Muscle of back (tissue), 13 donors: ENCODE results near the gene SPANXA2. TPM values are rescaled to one million over a fixed set of nuclear protein-coding genes. Genes with fewer than 3 reads are reported as not detected.
"Not testable (repeated sequence)": the region's sequence is repeated elsewhere in the genome, so short reads cannot be mapped to it uniquely, and the experiment has no call there.

Experiments
- DNase-seq, 3 donors: peaks; one replicate each; pipeline versions ENCODE4 v3.0.0 to v3.0.0-alpha.2; 2013
- long read RNA-seq, 9 donors: transcript quantifications; one replicate each; lab custom pipeline, GENCODE V29; 2026
- polyA plus RNA-seq, 10 donors: library from polyadenylated mRNA; unstranded; fragments of 120-200 nt; gene quantifications; one replicate each; pipeline ENCODE4 v1.2.1, GENCODE V29; 2013; ENCODE audit not compliant: insufficient read length in 10 of 10

Gene SPANXA2
- not detected for polyA plus RNA-seq
- long read RNA-seq, donor 1: 0 reads
- long read RNA-seq, donor 2: 0 reads
- long read RNA-seq, donor 3: 0 reads
- long read RNA-seq, donor 4: 0 reads
- long read RNA-seq, donor 5: 0 reads
- long read RNA-seq, donor 6: 0 reads
- long read RNA-seq, donor 7: 0 reads
- long read RNA-seq, donor 8: 0 reads
- long read RNA-seq, donor 9: 0 reads

DNA sequence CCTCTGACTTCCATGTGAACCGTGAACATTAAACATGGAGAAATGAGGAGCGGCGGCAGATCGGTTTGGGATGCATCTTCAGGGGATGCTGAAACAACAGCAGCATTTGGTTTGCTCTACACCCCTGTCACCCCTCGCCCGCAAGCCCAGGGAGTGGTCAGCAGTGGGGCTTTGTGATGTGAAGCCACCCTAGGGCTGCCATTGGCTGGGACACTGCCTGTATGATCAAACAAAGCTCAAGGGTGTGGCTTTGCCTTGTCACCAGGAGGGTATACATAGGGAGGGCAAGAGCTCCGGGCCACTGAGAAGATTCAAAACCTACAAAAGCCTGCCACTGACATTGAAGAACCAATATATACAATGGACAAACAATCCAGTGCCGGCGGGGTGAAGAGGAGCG lies at the start of gene SPANXA2:
Gene SPANXA2, plus strand, starts transcription at position 301 of the 400 bp plus-strand sequence. Its CDS starts 60 bp downstream, at position 361.
- not testable (repeated sequence) for DNase-seq

- DNase-seq: not testable (repeated sequence)
Observed at GRCh38 chrX:141542551-141542950, 47.0 kb upstream of the SPANXA2 start.

DNA sequence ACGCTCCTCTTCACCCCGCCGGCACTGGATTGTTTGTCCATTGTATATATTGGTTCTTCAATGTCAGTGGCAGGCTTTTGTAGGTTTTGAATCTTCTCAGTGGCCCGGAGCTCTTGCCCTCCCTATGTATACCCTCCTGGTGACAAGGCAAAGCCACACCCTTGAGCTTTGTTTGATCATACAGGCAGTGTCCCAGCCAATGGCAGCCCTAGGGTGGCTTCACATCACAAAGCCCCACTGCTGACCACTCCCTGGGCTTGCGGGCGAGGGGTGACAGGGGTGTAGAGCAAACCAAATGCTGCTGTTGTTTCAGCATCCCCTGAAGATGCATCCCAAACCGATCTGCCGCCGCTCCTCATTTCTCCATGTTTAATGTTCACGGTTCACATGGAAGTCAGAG lies 4.9 kb upstream of the SPANXA2 start, which contains the start of gene SPANXA1:
Gene SPANXA1, minus strand, starts transcription at position 101 of the 400 bp plus-strand sequence. Its CDS starts 60 bp downstream, at position 41.
- not testable (repeated sequence) for DNase-seq

GRCh38 chrX:141609111-141609510 lies 19.6 kb downstream of the SPANXA2 start:
- DNase-seq: no peak

- peak in 2 of 3 donors; percentile 0 to 1 for DNase-seq
Observed at GRCh38 chrX:141619336-141619735, 29.8 kb downstream of the SPANXA2 start.

GRCh38 chrX:141632124-141632523 lies 42.6 kb downstream of the SPANXA2 start:
- DNase-seq: no peak

DNA sequence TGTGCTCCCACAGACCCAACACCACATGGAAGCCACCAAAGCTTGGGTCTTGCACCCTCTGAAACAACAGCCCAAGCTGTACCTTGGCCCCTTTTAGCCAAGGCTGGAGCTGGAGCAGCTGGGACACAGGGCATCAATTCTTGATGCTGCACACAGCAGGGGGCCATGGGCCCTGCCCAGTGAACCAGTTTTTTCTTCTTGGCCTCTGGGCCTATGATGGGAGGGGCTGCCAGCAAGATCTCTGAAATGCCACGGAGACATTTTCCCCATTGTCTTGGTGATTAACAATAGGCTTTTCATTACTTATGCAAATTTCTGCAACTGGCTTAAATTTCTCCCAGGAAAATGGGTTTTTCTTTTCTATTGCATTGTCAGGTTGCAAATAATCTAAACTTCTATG lies 49.0 kb downstream of the SPANXA2 start:
- no peak for DNase-seq

Other genes with a start within 250 kb of the SPANXA2 start
- gene SPANXA1, start 5.0 kb upstream of the SPANXA2 start, polyA plus RNA-seq: not detected
- under 1 TPM in 1 of 10 donors, not detected in 9; 0.42 TPM for gene SPANXD, start 109.0 kb downstream of the SPANXA2 start, polyA plus RNA-seq
- gene MAGEC3, start 248.6 kb downstream of the SPANXA2 start, polyA plus RNA-seq: 1 to 10 TPM in 2 of 10 donors, under 1 TPM in 7, not detected in 1; 0.16 to 1.2 (median 0.69) TPM